NCI-H2227 (cell line): ENCODE results near the gene QPCTL.
"Not testable (repeated sequence)": the region's sequence is repeated elsewhere in the genome, so short reads cannot be mapped to it uniquely, and the experiment has no call there.

Source experiments
- DNase-seq: peaks from one replicate; lab custom pipeline; 2025; ENCODE audit not compliant: unreplicated experiment; lab: John Stamatoyannopoulos, UW

The QPCTL gene

GRCh38 chr19:45674946-45675345, 17.5 kb upstream of the QPCTL start:
- no peak for DNase-seq

- DNase-seq, result no peak
Measured at GRCh38 chr19:45676851-45677263, 15.6 kb upstream of the QPCTL start.

DNA sequence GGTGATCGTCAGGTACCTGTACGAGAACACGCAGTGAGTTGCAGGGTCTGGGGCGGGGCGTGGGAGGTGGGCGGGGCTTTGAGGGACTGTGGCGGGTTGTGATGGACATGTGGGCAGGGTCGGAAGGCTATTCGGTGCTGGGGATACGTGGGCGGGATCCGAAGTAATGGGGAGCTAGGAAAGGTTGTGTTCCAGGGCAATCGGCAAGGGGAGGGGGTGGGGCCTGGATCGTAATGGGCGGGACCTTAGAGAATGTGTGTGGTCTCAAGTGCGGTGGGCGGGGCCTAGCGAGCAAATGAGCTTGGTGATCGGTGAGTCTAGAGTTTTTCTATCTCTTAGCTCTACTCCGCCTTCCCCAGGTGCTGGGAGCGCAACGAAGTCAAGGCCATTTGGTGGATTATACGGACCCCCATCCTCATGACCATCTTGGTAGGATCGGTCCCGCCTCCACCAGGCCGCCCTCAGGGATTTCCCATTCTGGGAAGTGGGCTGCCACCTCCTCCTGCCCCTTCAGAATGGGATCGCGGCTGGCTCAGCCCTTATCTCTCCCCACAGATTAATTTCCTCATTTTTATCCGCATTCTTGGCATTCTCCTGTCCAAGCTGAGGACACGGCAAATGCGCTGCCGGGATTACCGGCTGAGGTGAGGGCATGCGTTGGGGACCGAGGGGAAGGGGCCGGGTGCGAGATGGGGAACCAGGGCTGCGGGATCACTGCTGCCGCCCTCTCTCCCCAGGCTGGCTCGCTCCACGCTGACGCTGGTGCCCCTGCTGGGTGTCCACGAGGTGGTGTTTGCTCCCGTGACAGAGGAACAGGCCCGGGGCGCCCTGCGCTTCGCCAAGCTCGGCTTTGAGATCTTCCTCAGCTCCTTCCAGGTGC, 14.9 kb upstream of the QPCTL start:
- DNase-seq, result peak; percentile 87

DNA sequence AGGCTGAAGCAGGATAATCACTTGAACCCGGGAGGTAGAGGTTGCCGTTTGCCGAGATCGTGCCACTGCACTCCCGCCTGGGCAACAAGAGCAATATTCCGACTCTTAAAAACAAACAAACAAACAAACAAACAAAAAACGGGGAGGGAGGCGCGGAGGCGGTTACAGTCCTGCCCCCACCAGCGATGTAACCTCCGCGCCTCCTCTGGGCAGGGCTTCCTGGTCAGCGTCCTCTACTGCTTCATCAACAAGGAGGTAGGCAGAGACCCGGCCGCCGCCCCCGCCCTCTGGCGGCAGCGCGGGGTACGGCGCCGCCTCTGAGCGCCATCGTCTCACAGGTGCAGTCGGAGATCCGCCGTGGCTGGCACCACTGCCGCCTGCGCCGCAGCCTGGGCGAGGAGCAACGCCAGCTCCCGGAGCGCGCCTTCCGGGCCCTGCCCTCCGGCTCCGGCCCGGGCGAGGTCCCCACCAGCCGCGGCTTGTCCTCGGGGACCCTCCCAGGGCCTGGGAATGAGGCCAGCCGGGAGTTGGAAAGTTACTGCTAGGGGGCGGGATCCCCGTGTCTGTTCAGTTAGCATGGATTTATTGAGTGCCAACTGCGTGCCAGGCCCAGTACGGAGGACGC, 11.0 kb upstream of the QPCTL start:
- DNase-seq, result peak; percentile 81

DNA sequence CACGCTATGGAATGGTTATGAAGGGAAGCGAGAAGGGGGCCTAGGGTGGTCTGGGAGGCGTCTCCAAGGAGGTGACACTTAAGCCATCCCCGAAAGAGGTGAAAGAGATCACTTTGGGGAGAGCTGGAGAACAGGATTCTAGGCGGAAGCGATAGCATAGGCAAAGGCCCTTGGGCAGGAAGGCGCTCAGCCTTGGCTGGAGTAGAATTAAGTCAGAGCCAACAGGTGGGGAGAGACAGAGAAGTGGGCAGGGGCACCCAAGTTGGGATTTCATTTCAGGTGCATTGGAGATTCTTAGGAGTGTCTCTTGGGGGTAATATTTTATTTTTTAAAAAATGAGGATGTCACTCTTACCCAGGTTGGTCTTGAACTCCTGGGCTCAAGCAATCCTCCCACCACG, 10.3 kb upstream of the QPCTL start:
- DNase-seq, result no peak

DNA sequence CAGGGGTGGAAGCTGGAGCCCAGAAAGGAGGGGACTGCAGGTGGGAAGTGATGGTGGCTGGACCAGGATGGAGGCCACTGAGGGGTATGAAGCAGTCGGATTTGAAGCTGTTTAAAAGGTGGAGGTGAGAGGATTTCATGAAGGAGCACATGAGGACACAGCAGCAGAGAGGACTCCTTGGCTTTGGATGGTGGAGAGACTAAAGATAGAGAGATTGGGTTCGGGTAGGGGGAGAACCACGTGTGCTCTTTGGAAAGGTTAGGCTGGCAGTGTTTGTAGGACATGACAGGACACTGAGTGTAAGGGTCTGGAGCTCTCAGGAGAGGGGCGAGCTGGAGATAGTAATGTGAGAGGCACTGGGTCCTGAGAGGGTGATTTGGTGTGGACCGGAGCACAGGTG, 9.6 kb upstream of the QPCTL start:
- DNase-seq, result no peak

DNA sequence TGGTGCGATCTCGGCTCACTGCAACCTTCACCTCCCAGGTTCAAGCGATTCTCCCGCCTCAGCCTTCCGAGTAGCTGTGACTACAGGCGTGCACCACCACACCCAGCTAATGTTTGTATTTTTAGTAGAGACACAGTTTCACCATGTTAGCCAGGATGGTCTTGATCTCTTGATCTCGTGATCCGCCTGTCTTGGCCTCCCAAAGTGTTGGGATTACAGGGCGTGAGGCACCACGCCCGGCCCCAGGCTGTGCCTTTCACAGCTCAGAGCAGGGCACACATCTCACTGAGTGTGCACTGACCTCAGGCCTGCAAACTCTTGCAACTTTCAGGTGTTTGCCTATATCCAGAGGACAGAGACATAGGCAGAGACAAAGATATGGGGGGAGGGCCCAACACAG, 7.4 kb upstream of the QPCTL start:
- not testable (repeated sequence) for DNase-seq

GRCh38 chr19:45687599-45687998, 4.9 kb upstream of the QPCTL start:
- no peak for DNase-seq

DNA sequence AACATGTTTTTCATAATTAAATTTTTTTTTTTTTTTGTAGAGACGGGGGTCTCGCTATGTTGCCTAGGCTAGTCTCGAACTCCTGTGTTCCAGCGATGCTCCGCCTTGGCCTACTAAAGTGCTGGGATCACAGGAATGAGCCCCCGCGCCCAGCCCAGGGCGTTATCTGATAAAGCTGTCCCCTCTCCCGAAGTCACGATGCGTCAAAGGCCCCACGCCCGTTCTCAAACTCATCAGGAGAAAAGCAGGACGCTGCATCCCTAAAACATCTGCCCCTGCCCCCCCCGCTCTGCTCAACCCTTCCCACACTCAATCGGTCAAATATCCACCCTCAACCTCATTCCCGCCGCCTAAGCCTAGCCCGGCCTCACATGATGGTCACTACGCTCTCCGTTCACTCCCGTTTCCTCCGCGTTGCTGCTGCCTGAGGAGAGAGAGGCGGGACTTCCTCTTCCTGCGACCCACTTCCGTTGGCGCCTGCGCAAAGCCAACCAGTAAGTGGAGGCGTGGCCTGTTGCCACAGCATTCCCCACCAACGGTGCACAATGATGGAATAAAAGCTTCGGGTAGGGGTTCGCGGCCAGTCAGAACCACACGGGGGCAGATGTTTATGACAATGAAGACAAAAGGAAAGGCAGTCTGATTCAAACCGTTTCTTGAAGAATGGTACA, 815 bp upstream of the QPCTL start, which contains the start of gene SNRPD2:
SNRPD2 (minus strand) TSS at position 438 of the 671 bp plus-strand sequence; CDS start at position 373, 65 bp downstream.
- peak; percentile 94 for DNase-seq

GRCh38 chr19:45693106-45693788, 781 bp downstream of the QPCTL start:
- peak; percentile 67 for DNase-seq

DNA sequence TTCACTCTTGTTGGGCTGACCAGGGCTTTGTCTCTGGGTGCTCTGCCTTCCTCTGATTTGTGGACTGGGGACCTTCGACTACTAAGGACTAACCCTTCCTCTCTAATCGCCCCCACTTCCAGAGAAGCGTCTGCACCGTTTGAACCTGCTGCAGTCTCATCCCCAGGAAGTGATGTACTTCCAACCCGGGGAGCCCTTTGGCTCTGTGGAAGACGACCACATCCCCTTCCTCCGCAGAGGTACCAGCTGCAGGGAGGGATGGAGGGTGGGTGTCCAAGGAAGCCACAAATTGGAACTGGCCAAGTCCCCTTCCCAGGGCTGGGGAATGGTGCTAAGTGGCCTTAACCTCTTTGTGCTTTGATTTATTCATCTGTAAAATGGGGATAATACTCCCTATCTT, 9.2 kb downstream of the QPCTL start:
- DNase-seq, result no peak

GRCh38 chr19:45705115-45705514, 12.6 kb downstream of the QPCTL start:
- DNase-seq, result no peak

GRCh38 chr19:45705710-45706415, 13.4 kb downstream of the QPCTL start:
- no peak for DNase-seq

GRCh38 chr19:45710356-45711130, 18.1 kb downstream of the QPCTL start:
- no peak for DNase-seq

- no peak for DNase-seq
Measured at GRCh38 chr19:45711851-45712698, 19.6 kb downstream of the QPCTL start.

- DNase-seq, result no peak
Measured at GRCh38 chr19:45712699-45713067, 20.2 kb downstream of the QPCTL start.

- DNase-seq, result no peak
Measured at GRCh38 chr19:45713141-45713540, 20.7 kb downstream of the QPCTL start.

GRCh38 chr19:45715139-45715538, 22.7 kb downstream of the QPCTL start:
- DNase-seq, result no peak
